Gastroesophageal sphincter (tissue), 3 donors: ENCODE measurements around the gene LSS.

ENCODE experiments used
- CTCF ChIP-seq, 4 experiments: fragments of 200-600 bp in 2 of 4; fragments of 450-650 bp in 2 of 4; sonication (generic) in 1 of 4; IDR thresholded peaks; one replicate each; pipeline ENCODE4 v1.5.1; 2017 to 2019; ENCODE audit warnings: antibody characterized with exemption in 4 of 4, mild to moderate bottlenecking in 2 of 4, moderate library complexity in 2 of 4
- EP300 ChIP-seq: sonication (generic); formaldehyde crosslinking; IDR thresholded peaks from one replicate; pipeline ENCODE4 v1.6.1; 2017; ENCODE audit warnings: antibody characterized with exemption, mild to moderate bottlenecking
- POLR2A ChIP-seq, 2 donors: fragments of 450-650 bp; IDR thresholded peaks; one replicate each; pipeline ENCODE4 v1.6.1; 2017; ENCODE audit warnings: antibody characterized with exemption in 2 of 2, mild to moderate bottlenecking in 2 of 2, moderate library complexity in 1 of 2

DNA sequence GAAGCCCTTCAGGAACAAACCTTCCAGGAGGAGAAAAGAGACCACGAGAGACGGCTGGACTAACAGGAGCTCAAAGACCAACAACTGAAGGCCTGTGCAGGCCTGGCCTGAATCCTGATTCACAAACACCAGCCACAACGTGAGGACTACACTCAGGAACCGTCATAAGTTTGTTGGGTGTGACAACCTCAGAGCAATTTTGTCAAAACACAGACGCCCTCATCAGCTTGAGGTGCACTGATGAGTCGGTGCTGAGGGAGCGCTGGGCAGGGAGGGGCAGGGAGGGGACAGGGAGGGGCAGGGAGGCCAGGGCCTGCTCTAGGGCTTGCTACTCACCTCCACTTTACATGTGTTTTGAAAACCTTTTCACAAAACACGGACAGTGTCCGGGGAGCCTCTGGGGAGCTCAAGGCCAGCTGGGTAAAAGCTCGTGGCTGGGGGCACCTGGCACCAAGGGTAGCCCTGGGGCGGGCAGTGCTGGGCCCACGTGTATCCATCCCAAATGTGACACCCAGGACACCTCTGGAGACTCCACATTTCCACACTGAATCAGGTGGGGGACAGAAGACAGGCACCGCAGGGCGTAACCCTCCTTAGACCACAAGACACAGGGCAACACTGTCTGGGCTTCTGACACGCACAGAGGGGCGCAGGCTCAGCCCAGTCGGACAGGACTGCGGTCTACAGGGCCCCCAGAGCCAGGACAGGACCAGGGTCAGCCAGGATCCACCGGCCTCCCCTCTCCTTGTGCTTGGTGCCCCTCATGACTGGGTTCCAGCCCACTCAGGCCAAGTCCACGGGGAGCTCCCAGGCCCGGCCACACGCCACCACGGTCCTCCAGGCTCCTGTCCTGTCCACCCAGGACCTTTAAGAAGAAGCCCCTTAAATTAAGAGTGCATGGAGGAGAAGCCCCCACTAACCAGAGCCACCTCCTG lies 16.5 kb downstream of the LSS start:
- no peak for TF ChIP-seq POLR2A (IDR thresholded peaks at IDR 0.05)
- no peak for TF ChIP-seq CTCF (IDR thresholded peaks at IDR 0.05)
- TF ChIP-seq EP300, result no peak
